ENCODE measurements around the gene PRIM2.
"Not testable (repeated sequence)": the region's sequence is repeated elsewhere in the genome, so short reads cannot be mapped to it uniquely, and the experiment has no call there.

PRIM2 gene

GRCh38 chr6:57317060-57317943 is at the start of gene PRIM2:
Gene PRIM2, plus strand, starts transcription at chr6:57317630. Its CDS starts 816 bp downstream, at chr6:57318446.
- Histone ChIP-seq H3K4me1 (ENCODE audit: control insufficient read depth, insufficient read depth, low read length) (no peaks in the 10 kb centered on the region), H3K4me3 (ENCODE audit: low read length) (peak within 1 kb of the TSS; percentile 85), H3K27me3 (ENCODE audit: control insufficient read depth, insufficient read depth, low read length) (no peaks in the 10 kb centered on the region), H3K9ac (ENCODE audit: low read length) (peak within 1 kb of the TSS; percentile 83), H3K9me3 (ENCODE audit: control insufficient read depth, low read length) (no peaks in the 10 kb centered on the region), H3K36me3 (ENCODE audit: control insufficient read depth, insufficient read depth, low read length) (no peaks in the 10 kb centered on the region)

- H3K4me1 ChIP-seq (ENCODE audit: control insufficient read depth, insufficient read depth, low read length): no peaks in the 10 kb centered on the region
- no peaks in the 10 kb centered on the region for H3K36me3 ChIP-seq (ENCODE audit: control insufficient read depth, insufficient read depth, low read length)
- H3K4me3 ChIP-seq (ENCODE audit: low read length): no peak overlapping the region
- H3K27me3 ChIP-seq (ENCODE audit: control insufficient read depth, insufficient read depth, low read length): no peaks in the 10 kb centered on the region
- H3K9ac ChIP-seq (ENCODE audit: low read length): no peak overlapping the region
- no peaks in the 10 kb centered on the region for H3K9me3 ChIP-seq (ENCODE audit: control insufficient read depth, low read length)
Observed at GRCh38 chr6:57268294-57268640, 49.2 kb upstream of the PRIM2 start.

GRCh38 chr6:57274113-57274824 is 43.2 kb upstream of the PRIM2 start:
- H3K9ac ChIP-seq (ENCODE audit: low read length); H3K4me1 ChIP-seq (ENCODE audit: control insufficient read depth, insufficient read depth, low read length); H3K36me3 ChIP-seq (ENCODE audit: control insufficient read depth, insufficient read depth, low read length); H3K27me3 ChIP-seq (ENCODE audit: control insufficient read depth, insufficient read depth, low read length); H3K9me3 ChIP-seq (ENCODE audit: control insufficient read depth, low read length); H3K4me3 ChIP-seq (ENCODE audit: low read length): not testable (repeated sequence)

GRCh38 chr6:57275384-57275783 is 42.0 kb upstream of the PRIM2 start:
- Histone ChIP-seq H3K4me3 (ENCODE audit: low read length) (no peak overlapping the region), H3K27me3 (ENCODE audit: control insufficient read depth, insufficient read depth, low read length) (no peaks in the 10 kb centered on the region), H3K9ac (ENCODE audit: low read length) (no peak overlapping the region), H3K9me3 (ENCODE audit: control insufficient read depth, low read length) (no peaks in the 10 kb centered on the region), H3K4me1 (ENCODE audit: control insufficient read depth, insufficient read depth, low read length) (no peaks in the 10 kb centered on the region), H3K36me3 (ENCODE audit: control insufficient read depth, insufficient read depth, low read length) (no peaks in the 10 kb centered on the region)

GRCh38 chr6:57276946-57277345 is 40.5 kb upstream of the PRIM2 start:
- Histone ChIP-seq H3K9me3 (ENCODE audit: control insufficient read depth, low read length) (no peaks in the 10 kb centered on the region), H3K36me3 (ENCODE audit: control insufficient read depth, insufficient read depth, low read length) (no peaks in the 10 kb centered on the region), H3K27me3 (ENCODE audit: control insufficient read depth, insufficient read depth, low read length) (no peaks in the 10 kb centered on the region), H3K4me3 (ENCODE audit: low read length) (no peak overlapping the region), H3K4me1 (ENCODE audit: control insufficient read depth, insufficient read depth, low read length) (no peaks in the 10 kb centered on the region), H3K9ac (ENCODE audit: low read length) (no peak overlapping the region)

- H3K4me3 ChIP-seq (ENCODE audit: low read length): no peak overlapping the region
- no peaks in the 10 kb centered on the region for H3K27me3 ChIP-seq (ENCODE audit: control insufficient read depth, insufficient read depth, low read length)
- H3K36me3 ChIP-seq (ENCODE audit: control insufficient read depth, insufficient read depth, low read length): no peaks in the 10 kb centered on the region
Observed at GRCh38 chr6:57278570-57278969, 38.9 kb upstream of the PRIM2 start.

GRCh38 chr6:57279013-57279412 is 38.4 kb upstream of the PRIM2 start:
- no peak overlapping the region for H3K4me3 ChIP-seq (ENCODE audit: low read length)
- no peaks in the 10 kb centered on the region for H3K27me3 ChIP-seq (ENCODE audit: control insufficient read depth, insufficient read depth, low read length)
- H3K36me3 ChIP-seq (ENCODE audit: control insufficient read depth, insufficient read depth, low read length): no peaks in the 10 kb centered on the region
- H3K9me3 ChIP-seq (ENCODE audit: control insufficient read depth, low read length): no peaks in the 10 kb centered on the region
- H3K4me1 ChIP-seq (ENCODE audit: control insufficient read depth, insufficient read depth, low read length): no peaks in the 10 kb centered on the region
- no peak overlapping the region for H3K9ac ChIP-seq (ENCODE audit: low read length)

More at GRCh38 chr6:57278570-57278969, 38.9 kb upstream of the PRIM2 start:
- Histone ChIP-seq H3K9me3 (ENCODE audit: control insufficient read depth, low read length) (no peaks in the 10 kb centered on the region), H3K4me1 (ENCODE audit: control insufficient read depth, insufficient read depth, low read length) (no peaks in the 10 kb centered on the region), H3K9ac (ENCODE audit: low read length) (no peak overlapping the region)

GRCh38 chr6:57283106-57283505 is 34.3 kb upstream of the PRIM2 start:
- Histone ChIP-seq H3K4me1 (ENCODE audit: control insufficient read depth, insufficient read depth, low read length) (no peaks in the 10 kb centered on the region), H3K27me3 (ENCODE audit: control insufficient read depth, insufficient read depth, low read length) (no peaks in the 10 kb centered on the region), H3K36me3 (ENCODE audit: control insufficient read depth, insufficient read depth, low read length) (no peaks in the 10 kb centered on the region), H3K4me3 (ENCODE audit: low read length) (no peak overlapping the region), H3K9me3 (ENCODE audit: control insufficient read depth, low read length) (no peaks in the 10 kb centered on the region), H3K9ac (ENCODE audit: low read length) (no peak overlapping the region)

- Histone ChIP-seq H3K4me3 (ENCODE audit: low read length) (no peak overlapping the region), H3K9me3 (ENCODE audit: control insufficient read depth, low read length) (no peaks in the 10 kb centered on the region), H3K4me1 (ENCODE audit: control insufficient read depth, insufficient read depth, low read length) (peaks cover 3% of the 10 kb centered on the region), H3K36me3 (ENCODE audit: control insufficient read depth, insufficient read depth, low read length) (no peaks in the 10 kb centered on the region), H3K27me3 (ENCODE audit: control insufficient read depth, insufficient read depth, low read length) (no peaks in the 10 kb centered on the region), H3K9ac (ENCODE audit: low read length) (no peak overlapping the region)
Observed at GRCh38 chr6:57283911-57284455, 33.4 kb upstream of the PRIM2 start.

GRCh38 chr6:57288136-57288535 is 29.3 kb upstream of the PRIM2 start:
- H3K27me3 ChIP-seq (ENCODE audit: control insufficient read depth, insufficient read depth, low read length): not testable (repeated sequence)

GRCh38 chr6:57293472-57293871 is 24.0 kb upstream of the PRIM2 start:
- H3K9ac ChIP-seq (ENCODE audit: low read length); H3K9me3 ChIP-seq (ENCODE audit: control insufficient read depth, low read length); H3K36me3 ChIP-seq (ENCODE audit: control insufficient read depth, insufficient read depth, low read length); H3K27me3 ChIP-seq (ENCODE audit: control insufficient read depth, insufficient read depth, low read length); H3K4me1 ChIP-seq (ENCODE audit: control insufficient read depth, insufficient read depth, low read length); H3K4me3 ChIP-seq (ENCODE audit: low read length): not testable (repeated sequence)

More at GRCh38 chr6:57288136-57288535, 29.3 kb upstream of the PRIM2 start:
- H3K9me3 ChIP-seq (ENCODE audit: control insufficient read depth, low read length); H3K4me1 ChIP-seq (ENCODE audit: control insufficient read depth, insufficient read depth, low read length); H3K36me3 ChIP-seq (ENCODE audit: control insufficient read depth, insufficient read depth, low read length); H3K9ac ChIP-seq (ENCODE audit: low read length); H3K4me3 ChIP-seq (ENCODE audit: low read length): not testable (repeated sequence)

- Histone ChIP-seq H3K36me3 (ENCODE audit: control insufficient read depth, insufficient read depth, low read length) (no peaks in the 10 kb centered on the region), H3K4me3 (ENCODE audit: low read length) (no peak overlapping the region), H3K27me3 (ENCODE audit: control insufficient read depth, insufficient read depth, low read length) (no peaks in the 10 kb centered on the region), H3K9me3 (ENCODE audit: control insufficient read depth, low read length) (no peaks in the 10 kb centered on the region), H3K4me1 (ENCODE audit: control insufficient read depth, insufficient read depth, low read length) (no peaks in the 10 kb centered on the region), H3K9ac (ENCODE audit: low read length) (no peak overlapping the region)
Observed at GRCh38 chr6:57294862-57295445, 22.5 kb upstream of the PRIM2 start.

Data from mucosa of stomach (tissue), 1 donor.